Measurements from ENCODE around the gene FOXL2.

DNA sequence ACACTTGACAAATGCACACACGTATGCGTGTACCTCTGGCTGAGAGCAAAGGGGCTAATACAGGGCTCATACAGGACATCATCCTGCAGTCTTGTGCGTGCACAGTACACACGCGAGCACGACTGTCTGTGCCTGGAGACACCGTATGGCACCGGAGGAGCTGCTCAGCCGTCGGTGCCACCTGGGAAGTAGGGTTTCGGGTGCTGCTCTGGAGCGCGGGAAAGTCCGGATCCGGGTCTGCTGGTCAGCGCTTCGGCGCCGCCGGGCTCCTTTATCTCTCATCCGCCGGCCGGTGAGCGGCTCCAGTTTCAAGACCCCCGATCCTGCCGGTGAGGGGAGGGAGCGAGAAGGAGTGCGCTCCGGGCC, 9.3 kb downstream of the FOXL2 start:
- TF ChIP-seq POLR2A (IDR thresholded peaks at IDR 0.05) (no peak), POLR2AphosphoS5 (IDR thresholded peaks at IDR 0.05) (no peak)
- TF ChIP-seq, protein P1, sequence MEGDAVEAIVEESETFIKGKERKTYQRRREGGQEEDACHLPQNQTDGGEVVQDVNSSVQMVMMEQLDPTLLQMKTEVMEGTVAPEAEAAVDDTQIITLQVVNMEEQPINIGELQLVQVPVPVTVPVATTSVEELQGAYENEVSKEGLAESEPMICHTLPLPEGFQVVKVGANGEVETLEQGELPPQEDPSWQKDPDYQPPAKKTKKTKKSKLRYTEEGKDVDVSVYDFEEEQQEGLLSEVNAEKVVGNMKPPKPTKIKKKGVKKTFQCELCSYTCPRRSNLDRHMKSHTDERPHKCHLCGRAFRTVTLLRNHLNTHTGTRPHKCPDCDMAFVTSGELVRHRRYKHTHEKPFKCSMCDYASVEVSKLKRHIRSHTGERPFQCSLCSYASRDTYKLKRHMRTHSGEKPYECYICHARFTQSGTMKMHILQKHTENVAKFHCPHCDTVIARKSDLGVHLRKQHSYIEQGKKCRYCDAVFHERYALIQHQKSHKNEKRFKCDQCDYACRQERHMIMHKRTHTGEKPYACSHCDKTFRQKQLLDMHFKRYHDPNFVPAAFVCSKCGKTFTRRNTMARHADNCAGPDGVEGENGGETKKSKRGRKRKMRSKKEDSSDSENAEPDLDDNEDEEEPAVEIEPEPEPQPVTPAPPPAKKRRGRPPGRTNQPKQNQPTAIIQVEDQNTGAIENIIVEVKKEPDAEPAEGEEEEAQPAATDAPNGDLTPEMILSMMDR (IDR thresholded peaks at IDR 0.05) = no peak
